Measurements from ENCODE around the gene PHC3.

The PHC3 gene

DNA sequence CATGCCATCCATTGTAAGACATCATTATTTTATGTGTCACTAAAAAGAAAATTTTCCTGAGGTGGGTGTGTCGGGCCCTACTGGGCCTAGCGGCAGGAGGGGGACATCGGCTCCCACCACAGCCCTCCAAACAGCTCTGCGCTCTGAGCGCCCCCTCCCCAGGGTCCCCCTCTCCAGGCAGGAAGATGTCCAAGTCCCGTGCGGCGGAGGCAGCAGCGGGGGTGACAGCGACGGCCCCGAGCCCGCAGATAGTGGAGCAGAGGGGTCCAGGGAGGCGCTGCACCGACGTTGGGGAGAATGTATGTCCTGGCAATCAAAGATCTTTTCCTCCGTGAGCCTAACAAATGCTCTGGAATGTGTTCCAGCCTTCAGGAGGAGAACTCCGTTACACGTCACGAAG lies 119.5 kb downstream of the PHC3 start:
- no peak overlapping the region for H3K4me3 ChIP-seq (ENCODE audit: control insufficient read depth, low read depth, low read length)
- TF ChIP-seq, protein P1, sequence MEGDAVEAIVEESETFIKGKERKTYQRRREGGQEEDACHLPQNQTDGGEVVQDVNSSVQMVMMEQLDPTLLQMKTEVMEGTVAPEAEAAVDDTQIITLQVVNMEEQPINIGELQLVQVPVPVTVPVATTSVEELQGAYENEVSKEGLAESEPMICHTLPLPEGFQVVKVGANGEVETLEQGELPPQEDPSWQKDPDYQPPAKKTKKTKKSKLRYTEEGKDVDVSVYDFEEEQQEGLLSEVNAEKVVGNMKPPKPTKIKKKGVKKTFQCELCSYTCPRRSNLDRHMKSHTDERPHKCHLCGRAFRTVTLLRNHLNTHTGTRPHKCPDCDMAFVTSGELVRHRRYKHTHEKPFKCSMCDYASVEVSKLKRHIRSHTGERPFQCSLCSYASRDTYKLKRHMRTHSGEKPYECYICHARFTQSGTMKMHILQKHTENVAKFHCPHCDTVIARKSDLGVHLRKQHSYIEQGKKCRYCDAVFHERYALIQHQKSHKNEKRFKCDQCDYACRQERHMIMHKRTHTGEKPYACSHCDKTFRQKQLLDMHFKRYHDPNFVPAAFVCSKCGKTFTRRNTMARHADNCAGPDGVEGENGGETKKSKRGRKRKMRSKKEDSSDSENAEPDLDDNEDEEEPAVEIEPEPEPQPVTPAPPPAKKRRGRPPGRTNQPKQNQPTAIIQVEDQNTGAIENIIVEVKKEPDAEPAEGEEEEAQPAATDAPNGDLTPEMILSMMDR (conservative IDR thresholded peaks at IDR 0.05; ENCODE audit: control insufficient read depth, insufficient read depth, low read depth, low read length): no peak
- no peak for DNase-seq (ENCODE audit: low read depth)

DNA sequence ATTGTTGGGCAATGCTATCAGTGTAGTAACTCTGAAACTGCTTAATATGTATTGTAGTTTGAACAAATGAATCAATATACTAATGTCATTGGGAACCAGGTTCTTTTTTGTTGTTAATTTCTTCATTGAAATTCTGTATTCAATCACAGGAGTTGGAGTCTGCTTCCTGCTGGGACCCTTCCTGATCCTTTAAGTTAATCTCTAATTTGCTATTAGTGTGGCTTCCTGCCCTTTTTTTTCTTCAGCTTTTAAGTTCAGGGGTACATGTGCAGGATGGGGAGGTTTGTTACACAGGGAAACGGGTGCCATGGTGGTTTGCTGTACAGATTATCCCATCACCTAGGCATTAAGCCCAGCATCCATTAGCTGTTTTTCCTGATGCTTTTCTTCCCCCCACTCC lies 122.1 kb downstream of the PHC3 start:
- DNase-seq (ENCODE audit: low read depth): no peak
- H3K4me3 ChIP-seq (ENCODE audit: control insufficient read depth, low read depth, low read length): no peak overlapping the region
- TF ChIP-seq, protein P1 (conservative IDR thresholded peaks at IDR 0.05; ENCODE audit: control insufficient read depth, insufficient read depth, low read depth, low read length): no peak

DNA sequence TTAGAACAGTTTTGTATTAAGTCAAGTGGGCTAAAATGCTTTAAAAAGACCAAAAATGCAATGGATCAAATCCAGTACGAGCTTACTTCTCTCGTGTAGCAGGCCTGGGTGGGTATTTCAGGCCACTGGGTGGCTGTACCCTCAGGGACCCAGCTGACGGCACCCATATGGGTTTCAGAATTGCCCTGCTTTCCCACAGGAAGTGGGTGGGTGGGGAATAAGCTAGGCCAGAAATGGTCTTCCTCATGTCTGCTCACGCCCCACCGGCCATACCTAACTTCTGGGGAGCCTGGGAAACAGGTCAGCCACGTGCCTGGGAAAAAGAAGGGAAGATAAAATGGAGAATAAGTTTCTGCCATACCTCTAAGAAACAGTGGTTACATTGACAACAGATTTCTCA lies 123.4 kb downstream of the PHC3 start:
- no peak for DNase-seq (ENCODE audit: low read depth)
- H3K4me3 ChIP-seq (ENCODE audit: control insufficient read depth, low read depth, low read length): no peak overlapping the region
- TF ChIP-seq, protein P1 (conservative IDR thresholded peaks at IDR 0.05; ENCODE audit: control insufficient read depth, insufficient read depth, low read depth, low read length): no peak

DNA sequence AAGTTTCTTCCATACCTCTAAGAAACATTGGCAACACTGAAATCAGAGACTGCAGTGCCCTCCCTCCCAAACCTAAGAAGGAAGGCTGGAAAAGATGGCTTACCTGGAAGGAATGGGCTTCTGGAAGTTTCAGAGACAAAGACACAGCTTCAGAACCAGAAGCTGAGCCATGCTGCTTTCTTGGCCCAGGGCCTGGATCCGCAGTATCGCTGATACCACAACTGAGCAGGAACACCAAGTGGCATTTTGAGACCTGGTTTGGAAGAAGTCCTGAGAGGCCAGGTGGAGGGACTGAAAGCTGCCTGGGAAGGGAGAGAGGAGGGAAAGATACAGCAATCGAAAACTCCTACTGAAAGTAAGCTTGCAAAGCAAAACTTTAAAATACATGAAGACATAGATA lies 124.0 kb downstream of the PHC3 start:
- DNase-seq (ENCODE audit: low read depth): no peak
- no peak overlapping the region for H3K4me3 ChIP-seq (ENCODE audit: control insufficient read depth, low read depth, low read length)
- TF ChIP-seq, protein P1 (conservative IDR thresholded peaks at IDR 0.05; ENCODE audit: control insufficient read depth, insufficient read depth, low read depth, low read length): no peak

DNA sequence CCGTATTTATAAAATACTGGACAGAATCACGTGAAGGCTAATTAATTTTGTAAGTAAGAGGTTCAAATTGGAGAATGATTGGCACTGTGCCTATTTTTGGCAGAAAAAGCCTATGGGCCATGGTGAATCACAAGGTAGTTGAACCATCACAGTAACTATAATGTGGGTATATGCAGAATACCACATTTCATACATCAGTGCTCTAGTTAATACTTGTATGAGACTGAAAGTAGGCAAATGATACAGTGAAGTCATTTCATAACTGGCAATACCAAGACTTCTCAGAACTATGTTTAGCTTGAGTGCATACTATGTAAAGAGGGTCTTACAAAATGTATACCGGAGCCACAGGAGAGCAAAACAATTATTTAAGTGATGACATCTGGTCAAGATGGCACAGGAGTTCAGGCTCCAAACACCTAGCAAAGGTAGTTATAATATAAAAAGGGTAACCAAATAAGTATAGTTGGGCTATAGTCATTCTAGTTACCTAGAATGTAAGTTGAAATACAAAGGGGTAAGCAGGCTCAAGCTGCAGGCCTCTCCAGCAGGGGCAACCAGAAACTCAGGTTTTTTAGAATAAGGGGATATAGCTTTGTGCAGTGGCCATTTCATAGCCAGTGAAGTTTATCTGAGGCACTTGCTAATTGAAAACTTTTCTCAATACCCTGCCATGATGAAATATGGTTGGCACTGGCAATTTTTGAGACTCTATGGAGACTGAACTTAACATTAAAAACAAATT lies 124.7 kb downstream of the PHC3 start:
- no peak for DNase-seq (ENCODE audit: low read depth)
- TF ChIP-seq, protein P1 (conservative IDR thresholded peaks at IDR 0.05; ENCODE audit: control insufficient read depth, insufficient read depth, low read depth, low read length): no peak
- H3K4me3 ChIP-seq (ENCODE audit: control insufficient read depth, low read depth, low read length): no peak overlapping the region

DNA sequence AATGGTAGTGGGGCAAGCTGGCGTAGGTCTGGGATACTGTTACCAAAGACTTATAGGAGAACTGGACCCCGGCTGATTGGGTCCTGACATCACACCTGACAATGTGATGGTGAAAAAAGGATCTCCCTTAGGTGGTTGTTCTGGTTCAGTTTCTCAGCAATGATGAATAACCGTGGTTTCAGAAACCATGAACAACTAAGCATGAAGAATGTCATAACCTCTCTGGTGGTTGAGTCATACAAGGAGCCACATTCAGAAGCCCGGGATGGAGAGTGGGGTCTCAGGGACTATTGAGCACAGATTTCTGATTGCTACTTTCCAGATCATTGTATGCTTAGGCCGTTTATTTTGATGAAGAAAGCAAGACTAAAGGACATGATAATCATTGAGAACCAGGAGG lies 126.3 kb downstream of the PHC3 start:
- no peak overlapping the region for H3K4me3 ChIP-seq (ENCODE audit: control insufficient read depth, low read depth, low read length)
- TF ChIP-seq, protein P1 (conservative IDR thresholded peaks at IDR 0.05; ENCODE audit: control insufficient read depth, insufficient read depth, low read depth, low read length): no peak
- DNase-seq (ENCODE audit: low read depth): peak; percentile 44
